Fibroblast of lung (primary cell): ENCODE results near the gene GNAT1. TPM values are rescaled to one million over a fixed set of nuclear protein-coding genes. Genes with fewer than 3 reads are reported as not detected.

ENCODE experiments used
- DNase-seq, 2 donors: peaks; one replicate each; pipeline versions ENCODE4 v3.0.0 to v3.0.0-alpha.2; 2010; ENCODE audit warnings: low read depth in 2 of 2
- H2AFZ ChIP-seq: 2 replicates; pipeline ENCODE4 v1.5.1; 2012; ENCODE audit warnings: low read length, control low read depth, inconsistent platforms
- H3K27ac ChIP-seq: 2 replicates; pipeline ENCODE4 v1.5.1; 2011; ENCODE audit warnings: low read length, control low read depth; ENCODE audit not compliant: insufficient read depth
- H3K27me3 ChIP-seq: 2 replicates; pipeline ENCODE4 v1.5.1; 2011; ENCODE audit warnings: mild to moderate bottlenecking, low read length; ENCODE audit not compliant: control insufficient read depth, insufficient read depth
- H3K36me3 ChIP-seq: 2 replicates; pipeline ENCODE4 v1.5.1; 2011; ENCODE audit warnings: low read length; ENCODE audit not compliant: control insufficient read depth, insufficient read depth
- H3K4me1 ChIP-seq: 2 replicates; pipeline ENCODE4 v1.5.1; 2011; ENCODE audit warnings: low read length; ENCODE audit not compliant: control insufficient read depth, insufficient read depth; ENCODE audit errors: extremely low read depth
- H3K4me2 ChIP-seq: 2 replicates; pipeline ENCODE4 v1.5.1; 2011; ENCODE audit warnings: low read length, control low read depth; ENCODE audit not compliant: insufficient read depth; ENCODE audit errors: extremely low read depth
- H3K4me3 ChIP-seq, 4 experiments: fragments of 200-600 bp in 1 of 4; sonication (generic) in 1 of 4; replicated peaks in 1 of 4; 2 replicates each; pipeline ENCODE4 v1.5.1; 2011 to 2016; ENCODE audit warnings: low read length in 4 of 4, low read depth in 3 of 4, mild to moderate bottlenecking in 3 of 4, control low read depth in 2 of 4, inconsistent platforms in 1 of 4, mixed read lengths in 1 of 4; ENCODE audit not compliant: insufficient read depth in 1 of 4; ENCODE audit errors: control extremely low read depth in 1 of 4
- H3K79me2 ChIP-seq: 2 replicates; pipeline ENCODE4 v1.5.1; 2012; ENCODE audit warnings: mild to moderate bottlenecking, low read length, inconsistent platforms; ENCODE audit not compliant: control insufficient read depth, insufficient read depth
- H3K9ac ChIP-seq: 2 replicates; pipeline ENCODE4 v1.5.1; 2011; ENCODE audit warnings: mild to moderate bottlenecking, low read length, control low read depth; ENCODE audit not compliant: insufficient read depth
- H3K9me3 ChIP-seq: 2 replicates; pipeline ENCODE4 v1.5.1; 2012; ENCODE audit warnings: low read depth, low read length; ENCODE audit not compliant: control insufficient read depth, insufficient read depth
- H4K20me1 ChIP-seq: 2 replicates; pipeline ENCODE4 v1.5.1; 2011; ENCODE audit warnings: low read length; ENCODE audit not compliant: control insufficient read depth, insufficient read depth; ENCODE audit errors: extremely low read depth
- CTCF ChIP-seq, 2 donors: IDR thresholded peaks in 1 of 2; conservative IDR thresholded peaks in 1 of 2; 1 replicate in 1 of 2; 2 replicates in 1 of 2; pipeline ENCODE4 v1.5.1; 2011 to 2012; ENCODE audit warnings: low read length in 2 of 2, control low read depth in 1 of 2, inconsistent platforms in 1 of 2, low read depth in 1 of 2, mild to moderate bottlenecking in 1 of 2
- EZH2 ChIP-seq: IDR thresholded peaks from 2 replicates; pipeline ENCODE4 v1.5.1; 2012; ENCODE audit warnings: low read length, control low read depth, mild to moderate bottlenecking; ENCODE audit errors: missing control alignments
- polyA plus RNA-seq, 2 donors: library from polyadenylated mRNA; depleted of rRNA in 1 of 2; stranded (reverse) in 1 of 2; unstranded in 1 of 2; fragments of >200 nt; gene quantifications; 2 replicates each; pipeline ENCODE4 v1.2.1, GENCODE V29; 2011 to 2012; ENCODE audit warnings: missing spikeins in 1 of 2
- total RNA-seq: library from RNA; depleted of rRNA; stranded (reverse); fragments of >200 nt; gene quantifications from 2 replicates; pipeline ENCODE4 v1.2.1, GENCODE V29; 2014

The GNAT1 gene
- total and polyA plus RNA-seq, 2 donors (not counting 1 experiment from before 2014, with no cell fraction given), result not detected

GRCh38 chr3:50230104-50230793, 38.8 kb downstream of the GNAT1 start:
- Histone ChIP-seq H2AFZ (no peak overlapping the region), H3K4me2 (no peak overlapping the region)

GRCh38 chr3:50230794-50231125, 39.4 kb downstream of the GNAT1 start:
- Histone ChIP-seq H3K27ac (no peak overlapping the region), H3K4me3 (no peak overlapping the region), H3K4me1 (peaks cover 11% of the 10 kb centered on the region), H3K79me2 (no peaks in the 10 kb centered on the region), H2AFZ (no peak overlapping the region), H4K20me1 (no peaks in the 10 kb centered on the region), H3K9ac (no peak overlapping the region), H3K9me3 (no peaks in the 10 kb centered on the region), H3K36me3 (no peaks in the 10 kb centered on the region), H3K27me3 (no peaks in the 10 kb centered on the region), H3K4me2 (no peak overlapping the region)
- DNase-seq, result peak in 1 of 2 donors; percentile 29
- TF ChIP-seq CTCF (conservative IDR thresholded peaks at IDR 0.05 in 1 of 2, IDR thresholded peaks at IDR 0.05 in 1 of 2; ENCODE audit: low read depth in 1 of 2, low read length in 2 of 2) (no peak), EZH2 (no peak)

More at GRCh38 chr3:50230104-50230793, 38.8 kb downstream of the GNAT1 start:
- Histone ChIP-seq H3K27ac (no peak overlapping the region), H3K9ac (no peak overlapping the region), H3K4me3 (no peak overlapping the region), H3K4me1 (peaks cover 11% of the 10 kb centered on the region), H3K36me3 (no peaks in the 10 kb centered on the region), H3K27me3 (no peaks in the 10 kb centered on the region), H3K79me2 (no peaks in the 10 kb centered on the region), H4K20me1 (no peaks in the 10 kb centered on the region), H3K9me3 (no peaks in the 10 kb centered on the region)
- TF ChIP-seq CTCF (conservative IDR thresholded peaks at IDR 0.05 in 1 of 2, IDR thresholded peaks at IDR 0.05 in 1 of 2; ENCODE audit: low read depth in 1 of 2, low read length in 2 of 2) (no peak), EZH2 (no peak)
- DNase-seq, result no peak

GRCh38 chr3:50231581-50231980, 40.2 kb downstream of the GNAT1 start:
- H4K20me1 ChIP-seq, result no peaks in the 10 kb centered on the region
- H3K4me3 ChIP-seq, result no peak overlapping the region
- no peak for DNase-seq
- no peak overlapping the region for H3K27ac ChIP-seq
- no peak overlapping the region for H3K4me2 ChIP-seq
- no peaks in the 10 kb centered on the region for H3K36me3 ChIP-seq
- no peaks in the 10 kb centered on the region for H3K27me3 ChIP-seq
- no peak overlapping the region for H3K9ac ChIP-seq
- TF ChIP-seq CTCF (conservative IDR thresholded peaks at IDR 0.05 in 1 of 2, IDR thresholded peaks at IDR 0.05 in 1 of 2; ENCODE audit: low read depth in 1 of 2, low read length in 2 of 2), result no peak
- no peak for TF ChIP-seq EZH2
- peaks cover 8% of the 10 kb centered on the region for H3K4me1 ChIP-seq
- no peak overlapping the region for H2AFZ ChIP-seq
- peaks cover 5% of the 10 kb centered on the region for H3K79me2 ChIP-seq
- H3K9me3 ChIP-seq, result no peaks in the 10 kb centered on the region
